MCF 10A (cell line): Measurements from ENCODE around the gene CASR. TPM values are rescaled to one million over a fixed set of nuclear protein-coding genes. Genes with fewer than 3 reads are reported as not detected.
A peak's percentile ranks its signal among the peaks of the same experiment; 100 is the strongest.

Source experiments
- BruUV-seq: library from RNA; stranded (reverse); fragments of 400-500 nt; replicated peaks from 2 replicates; lab custom pipeline; 2021; lab: Mats Ljungman, UMichigan
- CTCF ChIA-PET: fragments of 300-600 bp; sonication (Branson Sonifier 250); formaldehyde crosslinking; extraction: SDS; loops from one replicate; lab custom pipeline; 2021; ENCODE audit warnings: antibody characterized with exemption, inconsistent platforms; lab: Yijun Ruan, JAX
- POLR2A ChIA-PET: fragments of 300-600, 350-650 bp; sonication (Branson Sonifier 250); formaldehyde crosslinking; extraction: SDS; loops from one replicate; lab custom pipeline; 2020; ENCODE audit warnings: antibody characterized with exemption, inconsistent platforms; lab: Yijun Ruan, JAX
- DNase-seq: peaks from one replicate; pipeline ENCODE4 v3.0.0-alpha.2; 2018; ENCODE audit not compliant: unreplicated experiment
- H3K27ac Mint-ChIP-seq: one replicate; pipeline ENCODE4 v1.8.0; 2022; ENCODE audit warnings: mild to moderate bottlenecking, low read depth, mixed read lengths; ENCODE audit not compliant: unreplicated experiment
- H3K27me3 Mint-ChIP-seq: one replicate; pipeline ENCODE4 v1.8.0; 2022; ENCODE audit warnings: mixed read lengths; ENCODE audit not compliant: insufficient read depth, unreplicated experiment
- H3K36me3 Mint-ChIP-seq: one replicate; pipeline ENCODE4 v1.8.0; 2022; ENCODE audit warnings: mild to moderate bottlenecking, moderate library complexity, mixed read lengths; ENCODE audit not compliant: insufficient read depth, unreplicated experiment
- H3K4me1 Mint-ChIP-seq: one replicate; pipeline ENCODE4 v1.8.0; 2022; ENCODE audit warnings: mixed read lengths; ENCODE audit not compliant: insufficient read depth, unreplicated experiment
- H3K4me3 Mint-ChIP-seq: one replicate; pipeline ENCODE4 v1.8.0; 2022; ENCODE audit warnings: mild to moderate bottlenecking, moderate library complexity, mixed read lengths; ENCODE audit not compliant: unreplicated experiment
- H3K9me3 Mint-ChIP-seq: one replicate; pipeline ENCODE4 v1.8.0; 2022; ENCODE audit warnings: mixed read lengths; ENCODE audit not compliant: unreplicated experiment
- intact Hi-C: fragments of 100-400 bp; cut with micrococcal nuclease; formaldehyde crosslinking; loops from 2 replicates; pipeline ENCODE4 v1.14.1; 2022
- total RNA-seq: library from RNA; stranded (reverse); gene quantifications from 2 replicates; pipeline ENCODE4 v1.2.3, GENCODE V29; 2022
- TF ChIP-seq, protein P1 (sequence below): fragments of 200-600 bp; IDR thresholded peaks from one replicate; pipeline ENCODE4 v1.8.0; 2022; ENCODE audit warnings: antibody characterized with exemption, mild to moderate bottlenecking; ENCODE audit not compliant: unreplicated experiment

Gene CASR
- total RNA-seq, 1 experiment from 2014 or later = not detected

DNA sequence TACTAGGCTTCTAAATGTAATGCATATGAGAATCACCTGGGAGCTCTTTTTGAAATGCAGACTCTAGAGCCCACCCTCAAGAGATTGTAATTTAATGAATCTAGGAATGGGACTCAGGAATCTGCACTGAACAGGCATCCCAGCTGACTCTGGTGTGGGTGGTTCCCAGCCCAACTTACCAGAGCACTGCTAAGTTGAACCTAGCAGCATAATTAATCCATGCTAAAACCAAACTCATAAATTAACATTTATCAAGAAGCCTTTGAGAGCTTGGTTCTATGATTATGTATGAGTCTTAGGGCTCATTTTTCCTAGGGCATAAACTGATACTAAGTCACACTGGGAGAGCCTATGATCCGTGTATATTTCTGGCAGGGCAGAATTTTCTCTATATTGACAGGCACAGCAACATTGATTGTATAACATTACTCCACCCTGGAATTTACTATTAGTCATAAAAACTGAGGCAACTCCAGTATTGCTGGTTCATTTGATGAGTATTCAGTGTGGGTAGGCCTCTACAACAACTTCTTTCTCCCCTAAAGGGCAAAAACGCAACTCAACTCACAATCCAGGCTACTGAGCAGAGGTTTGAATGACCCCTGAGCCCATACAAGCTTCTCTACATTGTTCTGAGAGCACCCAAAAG, 130.9 kb downstream of the CASR start:
- DNase-seq = peak; percentile 61
- Mint-ChIP-seq H3K27me3 (no peaks in the 10 kb centered on the region), H3K9me3 (peaks cover 15% of the 10 kb centered on the region), H3K36me3 (no peaks in the 10 kb centered on the region), H3K4me1 (peaks cover 19% of the 10 kb centered on the region), H3K4me3 (no peak overlapping the region), H3K27ac (peak overlapping the region; percentile 78)
- intact Hi-C loops = no loop called here
- ChIA-PET POLR2A (interaction anchor here (0.6 to 7.5 kb wide), 13 partner anchors 8 to 337 kb away, joined by 3 to 89 read pairs (median 8); partner anchors contain the start of genes CSTA, FAM162A, MIX23 and WDR5B), CTCF (interaction anchor here (0.7 to 2.5 kb wide), 11 partner anchors 8 to 70 kb away, joined by 3 to 19 read pairs (median 6); partner anchors contain the start of genes CSTA, FAM162A and MIX23)
- TF ChIP-seq, protein P1, sequence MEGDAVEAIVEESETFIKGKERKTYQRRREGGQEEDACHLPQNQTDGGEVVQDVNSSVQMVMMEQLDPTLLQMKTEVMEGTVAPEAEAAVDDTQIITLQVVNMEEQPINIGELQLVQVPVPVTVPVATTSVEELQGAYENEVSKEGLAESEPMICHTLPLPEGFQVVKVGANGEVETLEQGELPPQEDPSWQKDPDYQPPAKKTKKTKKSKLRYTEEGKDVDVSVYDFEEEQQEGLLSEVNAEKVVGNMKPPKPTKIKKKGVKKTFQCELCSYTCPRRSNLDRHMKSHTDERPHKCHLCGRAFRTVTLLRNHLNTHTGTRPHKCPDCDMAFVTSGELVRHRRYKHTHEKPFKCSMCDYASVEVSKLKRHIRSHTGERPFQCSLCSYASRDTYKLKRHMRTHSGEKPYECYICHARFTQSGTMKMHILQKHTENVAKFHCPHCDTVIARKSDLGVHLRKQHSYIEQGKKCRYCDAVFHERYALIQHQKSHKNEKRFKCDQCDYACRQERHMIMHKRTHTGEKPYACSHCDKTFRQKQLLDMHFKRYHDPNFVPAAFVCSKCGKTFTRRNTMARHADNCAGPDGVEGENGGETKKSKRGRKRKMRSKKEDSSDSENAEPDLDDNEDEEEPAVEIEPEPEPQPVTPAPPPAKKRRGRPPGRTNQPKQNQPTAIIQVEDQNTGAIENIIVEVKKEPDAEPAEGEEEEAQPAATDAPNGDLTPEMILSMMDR = no peak
- BruUV-seq = no TSS peak

DNA sequence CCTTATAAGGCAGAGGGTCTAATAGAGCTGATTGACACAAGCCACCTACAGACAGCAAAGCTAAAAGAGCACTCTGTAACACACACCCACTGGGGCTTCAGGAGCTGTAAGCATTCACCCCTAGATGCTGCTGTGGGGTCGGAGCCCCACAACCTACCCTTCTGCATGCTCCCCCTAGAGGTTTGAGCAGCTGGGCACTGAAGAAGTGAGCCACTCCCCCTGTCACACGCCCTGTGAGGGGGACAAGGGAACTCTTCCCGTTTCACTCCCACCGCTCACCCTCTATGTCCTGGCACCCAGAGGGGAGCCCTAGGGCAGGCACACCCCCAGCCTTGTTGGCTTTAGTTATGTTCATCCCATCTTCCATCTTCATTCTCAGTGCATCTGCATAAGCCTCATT, 132.2 kb downstream of the CASR start:
- BruUV-seq = no TSS peak
- Mint-ChIP-seq H3K27me3 (no peaks in the 10 kb centered on the region), H3K4me3 (no peak overlapping the region), H3K36me3 (no peaks in the 10 kb centered on the region), H3K27ac (peak overlapping the region; percentile 79), H3K9me3 (peaks cover 15% of the 10 kb centered on the region), H3K4me1 (peaks cover 19% of the 10 kb centered on the region)
- intact Hi-C loops = no loop called here
- ChIA-PET CTCF (interaction anchor here (0.8 to 2.5 kb wide), 4 partner anchors 9 to 41 kb away, joined by 3 to 19 read pairs (median 9); no protein-coding TSS in a partner anchor), POLR2A (interaction anchor here (1.4 to 7.5 kb wide), 4 partner anchors 10 to 68 kb away, joined by 5 to 89 read pairs (median 46); partner anchors contain the start of genes CSTA, FAM162A and MIX23)
- no peak for DNase-seq
- TF ChIP-seq, protein P1 = no peak

DNA sequence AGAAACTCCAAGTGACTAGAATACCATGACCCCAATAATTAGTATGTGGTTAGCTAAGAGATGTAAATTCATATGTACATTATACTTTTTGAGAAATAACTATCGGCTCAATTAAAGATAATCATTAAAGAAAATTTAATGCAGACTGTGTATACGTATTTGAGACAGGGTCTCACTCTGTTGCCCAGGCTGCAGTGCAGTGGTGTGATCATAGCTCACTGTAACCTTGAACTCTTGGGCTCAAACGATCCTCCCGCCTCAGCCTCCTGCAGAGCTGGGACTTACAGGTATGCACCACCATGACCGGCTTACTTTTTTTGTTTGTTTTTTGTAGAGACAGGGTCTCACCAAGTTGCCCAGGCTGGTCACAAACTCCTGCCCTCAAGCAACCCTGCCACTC, 132.9 kb downstream of the CASR start:
- TF ChIP-seq, protein P1 = no peak
- DNase-seq = no peak
- Mint-ChIP-seq H3K27ac (peak overlapping the region; percentile 79), H3K27me3 (no peaks in the 10 kb centered on the region), H3K9me3 (peaks cover 15% of the 10 kb centered on the region), H3K4me3 (no peak overlapping the region), H3K4me1 (peaks cover 19% of the 10 kb centered on the region), H3K36me3 (no peaks in the 10 kb centered on the region)
- CTCF ChIA-PET = interaction anchor here (2.3 kb wide), 1 partner anchor 10 kb away, joined by 12 read pairs; no protein-coding TSS in a partner anchor
- no TSS peak for BruUV-seq
- POLR2A ChIA-PET = interaction anchor here (7.4 to 7.5 kb wide), 2 partner anchors 9 to 38 kb away, joined by 59 to 89 read pairs; partner anchors contain the start of gene CSTA
- intact Hi-C loops = no loop called here

DNA sequence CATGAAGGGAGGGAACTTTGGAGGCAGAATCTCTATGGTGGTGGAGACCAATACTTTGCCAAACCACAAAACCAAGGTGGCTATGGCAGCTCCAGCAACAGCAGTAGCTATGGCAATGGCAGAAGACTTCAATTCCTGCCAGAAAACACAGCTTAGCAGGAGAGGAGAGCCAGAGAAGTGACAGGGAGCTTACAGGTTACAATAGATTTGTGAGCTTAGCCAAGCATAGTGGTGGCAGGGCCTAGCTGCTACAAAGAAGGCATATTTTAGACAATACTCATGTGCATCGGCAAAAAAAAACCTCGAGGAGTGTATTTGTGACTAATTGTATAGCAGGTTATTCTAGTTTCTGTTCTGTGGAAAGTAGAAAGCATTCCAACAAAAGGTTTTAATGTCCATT, 135.2 kb downstream of the CASR start:
- H3K36me3 Mint-ChIP-seq = no peaks in the 10 kb centered on the region
- H3K4me3 Mint-ChIP-seq = no peak overlapping the region
- BruUV-seq = no TSS peak
- DNase-seq = no peak
- TF ChIP-seq, protein P1 = no peak
- H3K9me3 Mint-ChIP-seq = peaks cover 15% of the 10 kb centered on the region
- no peak overlapping the region for H3K27ac Mint-ChIP-seq
- POLR2A ChIA-PET = interaction anchor here (0.9 to 1.5 kb wide), 4 partner anchors 9 to 772 kb away, joined by 3 to 6 read pairs (median 4); partner anchors contain the start of genes MIX23 and POLQ
- no peaks in the 10 kb centered on the region for H3K27me3 Mint-ChIP-seq
- peaks cover 11% of the 10 kb centered on the region for H3K4me1 Mint-ChIP-seq
- CTCF ChIA-PET = interaction anchor here (2.3 kb wide), 1 partner anchor 12 kb away, joined by 12 read pairs; no protein-coding TSS in a partner anchor
- intact Hi-C loops = no loop called here
